Keratinocyte (primary cell): Measurements from ENCODE around the gene FJX1. TPM values are rescaled to one million over a fixed set of nuclear protein-coding genes. Genes with fewer than 3 reads are reported as not detected.

ENCODE experiments used
- DNase-seq: peaks from one replicate; pipeline ENCODE4 v3.0.0-alpha.2; 2011; ENCODE audit warnings: low read depth, missing footprints, low spot score
- FAIRE-seq: peaks from 2 replicates; lab custom pipeline; 2011; peaks lifted over from hg19 to GRCh38; lab: Jason Lieb, UNC
- H2AFZ ChIP-seq: 2 replicates; pipeline ENCODE4 v1.6.0; 2012; ENCODE audit warnings: low read length, control low read depth, inconsistent platforms; ENCODE audit not compliant: control insufficient read depth
- H3K27ac ChIP-seq: 2 replicates; pipeline ENCODE4 v1.5.1; 2011; ENCODE audit warnings: low read length; ENCODE audit not compliant: control insufficient read depth, insufficient read depth
- H3K27me3 ChIP-seq: 3 replicates; pipeline ENCODE4 v1.6.0; 2011; ENCODE audit warnings: low read length; ENCODE audit not compliant: control insufficient read depth, insufficient read depth; ENCODE audit errors: extremely low read depth
- H3K36me3 ChIP-seq, 2 experiments: 2 replicates in 1 of 2; 3 replicates in 1 of 2; pipeline ENCODE4 v1.5.1; 2011; ENCODE audit warnings: low read length in 2 of 2, mild to moderate bottlenecking in 1 of 2; ENCODE audit not compliant: control insufficient read depth in 2 of 2, insufficient read depth in 2 of 2; ENCODE audit errors: extremely low read depth in 1 of 2
- H3K4me1 ChIP-seq: 3 replicates; pipeline ENCODE4 v1.5.1; 2011; ENCODE audit warnings: low read length; ENCODE audit not compliant: control insufficient read depth, insufficient read depth; ENCODE audit errors: extremely low read depth
- H3K4me2 ChIP-seq: 3 replicates; pipeline ENCODE4 v1.6.0; 2011; ENCODE audit warnings: low read depth, low read length; ENCODE audit not compliant: control insufficient read depth, insufficient read depth; ENCODE audit errors: extremely low read depth
- H3K4me3 ChIP-seq, 3 experiments: fragments of 200-600 bp in 1 of 3; sonication (generic) in 1 of 3; 2 replicates in 2 of 3; 3 replicates in 1 of 3; pipeline ENCODE4 v1.5.1; 2011 to 2016; ENCODE audit warnings: low read length in 3 of 3, mild to moderate bottlenecking in 3 of 3, control low read depth in 2 of 3, inconsistent platforms in 1 of 3, low read depth in 1 of 3, mixed read lengths in 1 of 3, mixed run types in 1 of 3, moderate library complexity in 1 of 3; ENCODE audit not compliant: control insufficient read depth in 2 of 3, insufficient read depth in 2 of 3; ENCODE audit errors: extremely low read depth in 1 of 3
- H3K79me2 ChIP-seq: 2 replicates; pipeline ENCODE4 v1.6.0; 2012; ENCODE audit warnings: low read length; ENCODE audit not compliant: control insufficient read depth, insufficient read depth
- H3K9ac ChIP-seq: 3 replicates; pipeline ENCODE4 v1.6.0; 2011; ENCODE audit warnings: low read length; ENCODE audit not compliant: control insufficient read depth, insufficient read depth; ENCODE audit errors: extremely low read depth
- H3K9me1 ChIP-seq: 3 replicates; pipeline ENCODE4 v1.6.0; 2011; ENCODE audit warnings: low read length; ENCODE audit not compliant: control insufficient read depth, insufficient read depth; ENCODE audit errors: extremely low read depth
- H3K9me3 ChIP-seq: 2 replicates; pipeline ENCODE4 v1.5.1; 2012; ENCODE audit warnings: low read depth, low read length; ENCODE audit not compliant: control insufficient read depth
- H4K20me1 ChIP-seq: 3 replicates; pipeline ENCODE4 v1.6.0; 2011; ENCODE audit warnings: low read length; ENCODE audit not compliant: control insufficient read depth, insufficient read depth; ENCODE audit errors: extremely low read depth
- CTCF ChIP-seq, 3 experiments: IDR thresholded peaks in 1 of 3; conservative IDR thresholded peaks in 1 of 3; optimal IDR thresholded peaks in 1 of 3; 2 replicates in 2 of 3; 3 replicates in 1 of 3; pipeline versions ENCODE3 to v1.5.1; 2011; ENCODE audit warnings: low read length in 3 of 3, mild to moderate bottlenecking in 3 of 3, moderate library complexity in 2 of 3, control low read depth in 1 of 3, inconsistent platforms in 1 of 3; ENCODE audit not compliant: insufficient read depth in 2 of 3; ENCODE audit errors: extremely low read depth in 1 of 3
- EZH2 ChIP-seq: IDR thresholded peaks from one replicate; pipeline ENCODE4 v1.6.1; 2012; ENCODE audit warnings: inconsistent platforms, mild to moderate bottlenecking, low read length, moderate library complexity
- dilution Hi-C: fragments of 300-500 bp; cut with MboI; formaldehyde crosslinking; loops from one replicate; pipeline ENCODE4 v1.7.0; 2020; ENCODE audit warnings: low sequenced_read_pairs; ENCODE audit not compliant: extremely low pct_ligation_motif_present
- polyA plus RNA-seq, 5 experiments: library from polyadenylated mRNA; depleted of rRNA in 3 of 5; stranded (reverse) in 3 of 5; stranded (forward) in 1 of 5; unstranded in 1 of 5; fragments of >200 nt; gene quantifications; 1 replicate in 1 of 5; 2 replicates in 3 of 5; 3 replicates in 1 of 5; pipeline versions ENCODE4 v1.2.1 to v1.2.3, GENCODE V29; 2011 to 2012; ENCODE audit warnings: missing spikeins in 2 of 5, low read depth in 1 of 5, low replicate concordance in 1 of 5

The FJX1 gene
- polyA plus RNA-seq, 1 donor (not counting 4 experiments of a cell fraction or from before 2014, with no cell fraction given) = 19.7 TPM

GRCh38 chr11:35600331-35600838 is 17.9 kb upstream of the FJX1 start:
- no peak for TF ChIP-seq EZH2
- TF ChIP-seq CTCF (optimal IDR thresholded peaks at IDR 0.05 in 1 of 3, IDR thresholded peaks at IDR 0.05 in 1 of 3, conservative IDR thresholded peaks at IDR 0.05 in 1 of 3; ENCODE audit: extremely low read depth in 1 of 3, insufficient read depth in 2 of 3, low read length in 3 of 3) = no peak
- Histone ChIP-seq H3K9me3 (no peaks in the 10 kb centered on the region), H4K20me1 (no peaks in the 10 kb centered on the region), H3K4me2 (no peak overlapping the region), H3K27ac (no peak overlapping the region), H3K27me3 (no peaks in the 10 kb centered on the region), H2AFZ (no peak overlapping the region), H3K36me3 (no peaks in the 10 kb centered on the region), H3K79me2 (no peaks in the 10 kb centered on the region), H3K4me1 (peaks cover 9% of the 10 kb centered on the region), H3K9ac (no peak overlapping the region), H3K4me3 (no peak overlapping the region), H3K9me1 (no peaks in the 10 kb centered on the region)
- dilution Hi-C loops = loop anchor here (25.0 kb wide), 1 partner anchor 212 kb away; no protein-coding TSS in a partner anchor
- FAIRE-seq = no peak
- no peak for DNase-seq

GRCh38 chr11:35602160-35602793 is 16.0 kb upstream of the FJX1 start:
- Histone ChIP-seq H3K9me1 (no peaks in the 10 kb centered on the region), H4K20me1 (no peaks in the 10 kb centered on the region), H3K9me3 (no peaks in the 10 kb centered on the region), H3K79me2 (no peaks in the 10 kb centered on the region), H3K27ac (no peak overlapping the region), H2AFZ (no peak overlapping the region), H3K9ac (no peak overlapping the region), H3K4me3 (no peak overlapping the region), H3K36me3 (no peaks in the 10 kb centered on the region), H3K4me1 (peaks cover 9% of the 10 kb centered on the region), H3K4me2 (no peak overlapping the region), H3K27me3 (no peaks in the 10 kb centered on the region)
- TF ChIP-seq CTCF (optimal IDR thresholded peaks at IDR 0.05 in 1 of 3, IDR thresholded peaks at IDR 0.05 in 1 of 3, conservative IDR thresholded peaks at IDR 0.05 in 1 of 3; ENCODE audit: extremely low read depth in 1 of 3, insufficient read depth in 2 of 3, low read length in 3 of 3) = no peak
- TF ChIP-seq EZH2 = no peak
- peak; percentile 5 for FAIRE-seq
- DNase-seq = no peak
- dilution Hi-C loops = loop anchor here (25.0 kb wide), 1 partner anchor 210 kb away; no protein-coding TSS in a partner anchor
